GM23338 (cell line): Measurements from ENCODE around the gene SYVN1. TPM values are rescaled to one million over a fixed set of nuclear protein-coding genes. Genes with fewer than 3 reads are reported as not detected.

Source experiments
- ATAC-seq: fragments of 200-7000 bp; cut with Tn5 transposase; 3 replicates; pipeline ENCODE4 v1.9.1; 2020
- DNase-seq: peaks from one replicate; pipeline ENCODE4 v3.0.0-alpha.2; 2015; ENCODE audit warnings: low spot score
- H2AFZ ChIP-seq: fragments of 200-600 bp; sonication (generic); 2 replicates; pipeline ENCODE4 v1.8.0; 2016; ENCODE audit warnings: antibody characterized with exemption, mild to moderate bottlenecking, moderate library complexity
- H3F3A ChIP-seq: fragments of 200-600 bp; sonication (generic); replicated peaks from 2 replicates; pipeline ENCODE4 v1.8.0; 2017; ENCODE audit warnings: antibody characterized with exemption, mixed run types, low read depth
- H3K27ac ChIP-seq: fragments of 200-600 bp; sonication (generic); 2 replicates; pipeline ENCODE4 v1.6.1; 2016; ENCODE audit warnings: low read depth
- H3K27me3 ChIP-seq: fragments of 200-600 bp; sonication (generic); 2 replicates; pipeline ENCODE4 v1.8.0; 2016; ENCODE audit warnings: mild to moderate bottlenecking, mixed run types, moderate library complexity; ENCODE audit not compliant: insufficient read depth
- H3K36me3 ChIP-seq: fragments of 200-600 bp; sonication (generic); 2 replicates; pipeline ENCODE4 v1.8.0; 2016; ENCODE audit warnings: mild to moderate bottlenecking; ENCODE audit not compliant: insufficient read depth
- H3K4me1 ChIP-seq: fragments of 200-600 bp; sonication (generic); 2 replicates; pipeline ENCODE4 v1.8.0; 2016; ENCODE audit warnings: mild to moderate bottlenecking, moderate library complexity; ENCODE audit not compliant: insufficient read depth
- H3K4me2 ChIP-seq: fragments of 200-600 bp; sonication (generic); 2 replicates; pipeline ENCODE4 v1.7.1; 2017; ENCODE audit warnings: mixed run types
- H3K4me3 ChIP-seq: fragments of 200-600 bp; sonication (generic); 2 replicates; pipeline ENCODE4 v1.6.1; 2016; ENCODE audit warnings: mixed run types
- H3K79me2 ChIP-seq: fragments of 200-600 bp; sonication (generic); replicated peaks from 2 replicates; pipeline ENCODE4 v1.8.0; 2017; ENCODE audit warnings: mild to moderate bottlenecking; ENCODE audit not compliant: insufficient read depth
- H3K9me2 ChIP-seq: fragments of 200-600 bp; sonication (generic); 2 replicates; pipeline ENCODE4 v1.8.0; 2017; ENCODE audit not compliant: insufficient read depth
- H4K20me1 ChIP-seq: fragments of 200-600 bp; sonication (generic); replicated peaks from 2 replicates; pipeline ENCODE4 v1.8.0; 2017; ENCODE audit warnings: mild to moderate bottlenecking; ENCODE audit not compliant: insufficient read depth
- H3K27ac Mint-ChIP-seq: 2 replicates; pipeline ENCODE4 v1.8.0; 2020; ENCODE audit warnings: inconsistent platforms, mild to moderate bottlenecking, moderate library complexity, mixed read lengths
- H3K27me3 Mint-ChIP-seq: 3 replicates; pipeline ENCODE4 v1.8.0; 2022; ENCODE audit warnings: low read depth, mild to moderate bottlenecking, moderate library complexity, mixed read lengths, inconsistent platforms; ENCODE audit not compliant: insufficient read depth, poor library complexity
- H3K36me3 Mint-ChIP-seq: 3 replicates; pipeline ENCODE4 v1.8.0; 2021; ENCODE audit warnings: low read depth, mild to moderate bottlenecking, inconsistent platforms, moderate library complexity, mixed read lengths
- H3K4me1 Mint-ChIP-seq: 3 replicates; pipeline ENCODE4 v1.8.0; 2020; ENCODE audit warnings: mild to moderate bottlenecking, inconsistent platforms, mixed read lengths
- H3K4me3 Mint-ChIP-seq: 3 replicates; pipeline ENCODE4 v1.8.0; 2021; ENCODE audit warnings: moderate library complexity, mild to moderate bottlenecking, inconsistent platforms, mixed read lengths
- H3K9me3 Mint-ChIP-seq: 3 replicates; pipeline ENCODE4 v1.8.0; 2020; ENCODE audit warnings: moderate library complexity, mild to moderate bottlenecking, inconsistent platforms, mixed read lengths
- CREB1 ChIP-seq: fragments of 250-450 bp; sonication (Bioruptor Pico); IDR thresholded peaks from 2 replicates; pipeline ENCODE4 v1.5.0; 2020; ENCODE audit warnings: low read depth, mild to moderate bottlenecking, moderate library complexity
- CTCF ChIP-seq, 2 experiments: fragments of 200-600 bp in 1 of 2; sonication (generic) in 1 of 2; conservative IDR thresholded peaks; 2 replicates each; pipeline versions ENCODE4 v1.5.1 to v1.6.1; 2016 to 2017; ENCODE audit warnings: antibody characterized with exemption in 2 of 2, low read depth in 2 of 2, mild to moderate bottlenecking in 2 of 2, moderate library complexity in 1 of 2
- EZH2 ChIP-seq: fragments of 200-600 bp; sonication (generic); IDR thresholded peaks from one replicate; pipeline ENCODE4 v1.8.0; 2017; ENCODE audit warnings: antibody characterized with exemption, mild to moderate bottlenecking, low read depth; ENCODE audit not compliant: unreplicated experiment
- JUNB ChIP-seq: IDR thresholded peaks from one replicate; pipeline ENCODE4 v1.6.1; 2016; ENCODE audit warnings: antibody characterized with exemption; ENCODE audit not compliant: unreplicated experiment
- POLR2AphosphoS5 ChIP-seq: IDR thresholded peaks from 2 replicates; pipeline ENCODE4 v1.6.1; 2016; ENCODE audit warnings: antibody characterized with exemption, low read depth
- ZNF114 ChIP-seq: fragments of 250-450 bp; sonication (Bioruptor Pico); IDR thresholded peaks from 2 replicates; pipeline ENCODE4 v1.5.0; 2020; ENCODE audit warnings: mild to moderate bottlenecking, moderate library complexity
- ZNF331 ChIP-seq: fragments of 250-450 bp; sonication (Bioruptor Pico); IDR thresholded peaks from 2 replicates; pipeline ENCODE4 v1.5.0; 2020; ENCODE audit warnings: low read depth, mild to moderate bottlenecking, moderate library complexity
- polyA plus RNA-seq: library from polyadenylated mRNA; unstranded; fragments of >200 nt; fragmentation: Nextera tagmentation; extraction: Ambion mirVana; gene quantifications from 2 replicates; pipeline ENCODE4 v1.2.1, GENCODE V29; 2016
- total RNA-seq: library from RNA; depleted of rRNA; stranded (reverse); fragments of >200 nt; shearing (Covaris generic); gene quantifications from 2 replicates; pipeline ENCODE4 v1.2.3, GENCODE V29; 2014
- TF ChIP-seq, protein P1 (sequence below): IDR thresholded peaks from one replicate; pipeline ENCODE4 v1.6.1; 2018; ENCODE audit warnings: antibody characterized with exemption; ENCODE audit not compliant: unreplicated experiment
- TF ChIP-seq, protein P2 (sequence below): IDR thresholded peaks from 2 replicates; pipeline ENCODE4 v1.6.1; 2016; ENCODE audit warnings: antibody characterized with exemption

SYVN1 gene
- total and polyA plus RNA-seq, 2 experiments from 2014 or later = 13.8 to 28.7 TPM

DNA sequence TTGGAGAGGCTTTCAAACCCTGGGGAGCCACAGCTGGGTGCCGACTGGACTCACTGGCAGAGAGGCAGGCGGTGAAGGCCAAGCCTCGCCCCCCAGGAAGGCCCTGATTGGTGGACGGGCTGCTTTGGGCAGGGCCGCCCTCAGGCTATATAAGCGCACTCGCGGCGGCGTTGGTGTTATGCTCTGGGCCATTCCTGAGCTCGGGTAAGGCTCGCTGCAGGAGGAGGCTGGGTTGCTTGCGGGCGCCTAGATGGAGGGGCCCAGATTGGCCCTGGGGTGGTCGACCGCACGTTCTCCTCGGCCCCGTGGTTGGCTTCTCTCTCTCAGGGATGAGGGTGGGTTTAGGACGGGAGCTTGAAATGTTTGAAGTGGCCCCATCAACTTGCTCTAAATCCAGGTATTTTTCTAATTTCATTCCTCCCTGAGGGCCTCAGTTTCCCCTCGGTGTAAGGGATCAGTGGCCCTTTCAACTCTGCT lies 35.8 kb upstream of the SYVN1 start, which contains the start of gene SPDYC:
Gene SPDYC, plus strand, starts transcription at position 176 of the 477 bp plus-strand sequence. CDS start 1,125 bp downstream, outside the sequence.
- Histone ChIP-seq H3F3A (no peaks in the 10 kb centered on the region), H3K27ac (no peak within 1 kb of the TSS), H4K20me1 (no peaks in the 10 kb centered on the region), H3K27me3 (no peaks in the 10 kb centered on the region), H3K36me3 (no peaks in the 10 kb centered on the region), H3K4me1 (peaks cover 4% of the 10 kb centered on the region), H3K4me3 (no peak within 1 kb of the TSS), H3K4me2 (no peak within 1 kb of the TSS), H2AFZ (peak within 1 kb of the TSS; percentile 90; the same call in 1 of the 2 replicates), H3K9me2 (no peaks in the 10 kb centered on the region), H3K79me2 (no peaks in the 10 kb centered on the region)
- Mint-ChIP-seq H3K9me3 (no peaks in the 10 kb centered on the region), H3K27ac (no peak within 1 kb of the TSS; the same call in 1 of the 2 replicates), H3K4me3 (no peak within 1 kb of the TSS), H3K36me3 (no peaks in the 10 kb centered on the region), H3K4me1 (peaks cover 18% of the 10 kb centered on the region), H3K27me3 (peaks cover 10% of the 10 kb centered on the region)
- DNase-seq = peak; percentile 74
- ATAC-seq = peak; percentile 88
- no peak for TF ChIP-seq JUNB
- peak; percentile 41; the same call in 1 of the 2 replicates for TF ChIP-seq POLR2AphosphoS5

DNA sequence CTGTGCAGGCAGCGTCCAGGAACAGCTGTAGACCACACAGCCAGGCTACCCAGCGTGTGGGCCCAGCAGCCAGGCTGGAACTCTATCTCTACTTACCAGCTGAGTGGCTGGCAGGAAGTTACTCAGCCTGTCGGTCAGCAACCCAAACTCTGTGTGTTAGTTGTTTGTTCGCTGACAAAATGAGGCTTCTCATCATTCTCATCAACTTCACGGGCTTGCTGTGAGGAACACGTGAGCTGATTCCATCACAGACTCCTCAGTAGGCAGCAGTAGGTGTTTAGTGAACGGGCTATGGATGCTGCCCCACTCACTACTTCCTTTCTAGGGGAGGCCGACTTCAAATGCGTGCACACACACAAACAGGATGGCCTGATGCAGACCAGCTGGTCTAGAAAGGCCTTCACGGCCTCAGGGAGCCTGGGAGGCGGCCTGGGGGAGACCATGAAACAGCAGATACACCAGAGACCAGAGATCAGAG lies 34.9 kb upstream of the SYVN1 start:
- no peak overlapping the region for H3K4me3 Mint-ChIP-seq
- ATAC-seq = no peak
- H2AFZ ChIP-seq = peak overlapping the region; percentile 90; the same call in 1 of the 2 replicates

More for the DNA sequence above, 34.9 kb upstream of the SYVN1 start:
- no peak overlapping the region; the same call in 1 of the 2 replicates for H3K27ac Mint-ChIP-seq
- Histone ChIP-seq H3K4me1 (peaks cover 4% of the 10 kb centered on the region), H3K9me2 (no peaks in the 10 kb centered on the region), H3K4me2 (no peak overlapping the region), H4K20me1 (no peaks in the 10 kb centered on the region), H3K4me3 (no peak overlapping the region), H3K79me2 (no peaks in the 10 kb centered on the region), H3K27ac (no peak overlapping the region), H3F3A (no peaks in the 10 kb centered on the region), H3K27me3 (no peaks in the 10 kb centered on the region), H3K36me3 (no peaks in the 10 kb centered on the region)
- H3K27me3 Mint-ChIP-seq = peaks cover 10% of the 10 kb centered on the region
- DNase-seq = no peak
- TF ChIP-seq EZH2 (no peak), CTCF (conservative IDR thresholded peaks at IDR 0.05; ENCODE audit: low read depth in 2 of 2) (no peak), ZNF114 (CRISPR knock-in tag) (no peak), ZNF331 (CRISPR knock-in tag) (no peak), CREB1 (CRISPR knock-in tag) (no peak), POLR2AphosphoS5 (no peak)
- TF ChIP-seq, protein P1, sequence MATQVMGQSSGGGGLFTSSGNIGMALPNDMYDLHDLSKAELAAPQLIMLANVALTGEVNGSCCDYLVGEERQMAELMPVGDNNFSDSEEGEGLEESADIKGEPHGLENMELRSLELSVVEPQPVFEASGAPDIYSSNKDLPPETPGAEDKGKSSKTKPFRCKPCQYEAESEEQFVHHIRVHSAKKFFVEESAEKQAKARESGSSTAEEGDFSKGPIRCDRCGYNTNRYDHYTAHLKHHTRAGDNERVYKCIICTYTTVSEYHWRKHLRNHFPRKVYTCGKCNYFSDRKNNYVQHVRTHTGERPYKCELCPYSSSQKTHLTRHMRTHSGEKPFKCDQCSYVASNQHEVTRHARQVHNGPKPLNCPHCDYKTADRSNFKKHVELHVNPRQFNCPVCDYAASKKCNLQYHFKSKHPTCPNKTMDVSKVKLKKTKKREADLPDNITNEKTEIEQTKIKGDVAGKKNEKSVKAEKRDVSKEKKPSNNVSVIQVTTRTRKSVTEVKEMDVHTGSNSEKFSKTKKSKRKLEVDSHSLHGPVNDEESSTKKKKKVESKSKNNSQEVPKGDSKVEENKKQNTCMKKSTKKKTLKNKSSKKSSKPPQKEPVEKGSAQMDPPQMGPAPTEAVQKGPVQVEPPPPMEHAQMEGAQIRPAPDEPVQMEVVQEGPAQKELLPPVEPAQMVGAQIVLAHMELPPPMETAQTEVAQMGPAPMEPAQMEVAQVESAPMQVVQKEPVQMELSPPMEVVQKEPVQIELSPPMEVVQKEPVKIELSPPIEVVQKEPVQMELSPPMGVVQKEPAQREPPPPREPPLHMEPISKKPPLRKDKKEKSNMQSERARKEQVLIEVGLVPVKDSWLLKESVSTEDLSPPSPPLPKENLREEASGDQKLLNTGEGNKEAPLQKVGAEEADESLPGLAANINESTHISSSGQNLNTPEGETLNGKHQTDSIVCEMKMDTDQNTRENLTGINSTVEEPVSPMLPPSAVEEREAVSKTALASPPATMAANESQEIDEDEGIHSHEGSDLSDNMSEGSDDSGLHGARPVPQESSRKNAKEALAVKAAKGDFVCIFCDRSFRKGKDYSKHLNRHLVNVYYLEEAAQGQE = no peak
- TF ChIP-seq, protein P2, sequence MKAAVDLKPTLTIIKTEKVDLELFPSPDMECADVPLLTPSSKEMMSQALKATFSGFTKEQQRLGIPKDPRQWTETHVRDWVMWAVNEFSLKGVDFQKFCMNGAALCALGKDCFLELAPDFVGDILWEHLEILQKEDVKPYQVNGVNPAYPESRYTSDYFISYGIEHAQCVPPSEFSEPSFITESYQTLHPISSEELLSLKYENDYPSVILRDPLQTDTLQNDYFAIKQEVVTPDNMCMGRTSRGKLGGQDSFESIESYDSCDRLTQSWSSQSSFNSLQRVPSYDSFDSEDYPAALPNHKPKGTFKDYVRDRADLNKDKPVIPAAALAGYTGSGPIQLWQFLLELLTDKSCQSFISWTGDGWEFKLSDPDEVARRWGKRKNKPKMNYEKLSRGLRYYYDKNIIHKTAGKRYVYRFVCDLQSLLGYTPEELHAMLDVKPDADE = no peak
- no peaks in the 10 kb centered on the region for H3K9me3 Mint-ChIP-seq
- no peaks in the 10 kb centered on the region for H3K36me3 Mint-ChIP-seq
- H3K4me1 Mint-ChIP-seq = peaks cover 14% of the 10 kb centered on the region
